Panc1 (cell line): ENCODE data around the gene FARS2. TPM values are rescaled to one million over a fixed set of nuclear protein-coding genes. Genes with fewer than 3 reads are reported as not detected.

ENCODE experiments used
- ATAC-seq: fragments of 200-7000 bp; cut with Tn5 transposase; 2 replicates; pipeline ENCODE4 v1.9.1; 2020; ENCODE audit warnings: mild to moderate bottlenecking, moderate library complexity
- BruUV-seq: library from RNA; stranded (reverse); fragments of 400-500 nt; replicated peaks from 2 replicates; lab custom pipeline; 2021; lab: Mats Ljungman, UMichigan
- CTCF ChIA-PET: fragments of 300-600 bp; sonication (Branson Sonifier 250); formaldehyde crosslinking; loops from one replicate; lab custom pipeline; 2022; ENCODE audit warnings: antibody characterized with exemption; lab: Charles Lee
- POLR2A ChIA-PET: fragments of 300-600 bp; sonication (Branson Sonifier 250); formaldehyde crosslinking; loops from one replicate; lab custom pipeline; 2022; ENCODE audit warnings: antibody characterized with exemption; lab: Charles Lee
- DNase-seq: peaks from one replicate; pipeline ENCODE4 v3.0.0-alpha.2; 2010; ENCODE audit warnings: low read depth, low spot score
- H3K27ac ChIP-seq: 2 replicates; pipeline ENCODE4 v1.5.1; 2011; ENCODE audit warnings: mild to moderate bottlenecking, low read length, inconsistent platforms
- H3K27me3 ChIP-seq: fragments of 200-500 bp; sonication (Bioruptor generic); 2 replicates; pipeline ENCODE4 v1.6.0; 2014; ENCODE audit warnings: low read length, inconsistent platforms; ENCODE audit not compliant: control insufficient read depth, insufficient read depth
- H3K36me3 ChIP-seq: fragments of 200-500 bp; sonication (Bioruptor generic); 2 replicates; pipeline ENCODE4 v1.5.1; 2014; ENCODE audit warnings: inconsistent platforms, mild to moderate bottlenecking, low read length, moderate library complexity; ENCODE audit not compliant: control insufficient read depth, insufficient read depth
- H3K4me1 ChIP-seq: 2 replicates; pipeline ENCODE4 v1.5.1; 2011; ENCODE audit warnings: inconsistent platforms, mild to moderate bottlenecking, low read length, moderate library complexity; ENCODE audit not compliant: control insufficient read depth, insufficient read depth
- H3K4me3 ChIP-seq, 2 experiments: 2 replicates each; pipeline ENCODE4 v1.5.1; 2011 to 2012; ENCODE audit warnings: low read depth in 2 of 2, low read length in 2 of 2, mild to moderate bottlenecking in 2 of 2, inconsistent platforms in 1 of 2, moderate library complexity in 1 of 2
- H3K9me3 ChIP-seq: fragments of 200-500 bp; sonication (Bioruptor generic); 2 replicates; pipeline ENCODE4 v1.5.1; 2014; ENCODE audit warnings: low read depth, mild to moderate bottlenecking, inconsistent platforms, low read length, moderate library complexity; ENCODE audit not compliant: control insufficient read depth, insufficient read depth
- CTCF ChIP-seq: fragments of 450-650 bp; IDR thresholded peaks from 2 replicates; pipeline ENCODE4 v1.5.1; 2017; ENCODE audit warnings: mild to moderate bottlenecking
- POLR2AphosphoS5 ChIP-seq: IDR thresholded peaks from 2 replicates; pipeline ENCODE4 v1.6.1; 2012; ENCODE audit warnings: mild to moderate bottlenecking, low read depth, low read length, moderate library complexity
- REST ChIP-seq, 2 experiments: IDR thresholded peaks; 2 replicates each; pipeline ENCODE4 v1.6.1; 2011 to 2012; ENCODE audit warnings: low read depth in 2 of 2, control low read depth in 1 of 2, low read length in 1 of 2, mild to moderate bottlenecking in 1 of 2, moderate library complexity in 1 of 2; ENCODE audit not compliant: insufficient read depth in 1 of 2
- SIN3A ChIP-seq: IDR thresholded peaks from 2 replicates; pipeline ENCODE4 v1.6.1; 2012; ENCODE audit warnings: low read depth, mild to moderate bottlenecking, low read length, moderate library complexity, borderline replicate concordance; ENCODE audit not compliant: insufficient read depth
- TCF7L2 ChIP-seq: IDR thresholded peaks from 2 replicates; pipeline ENCODE4 v1.6.1; 2011; ENCODE audit warnings: mild to moderate bottlenecking, low read depth, low read length, inconsistent platforms
- in situ Hi-C: cut with HindIII; loops from 2 replicates; pipeline ENCODE4 v1.10.0; 2016; ENCODE audit warnings: low sequenced_read_pairs, low pct_unique_long_range_greater_than_20kb
- intact Hi-C: fragments of 100-400 bp; cut with micrococcal nuclease; formaldehyde crosslinking; loops from one replicate; pipeline ENCODE4 v1.10.0; 2022; ENCODE audit not compliant: unreplicated experiment
- total RNA-seq: library from RNA; stranded (reverse); gene quantifications from one replicate; pipeline ENCODE4 v1.2.1, GENCODE V29; 2021; ENCODE audit not compliant: unreplicated experiment

Gene FARS2
- total RNA-seq, 1 experiment from 2014 or later, result 12.8 TPM

- ATAC-seq (no peak), DNase-seq (no peak)
- Histone ChIP-seq H3K9me3 (no peaks in the 10 kb centered on the region), H3K27ac (no peak overlapping the region), H3K36me3 (no peaks in the 10 kb centered on the region), H3K4me1 (no peaks in the 10 kb centered on the region), H3K27me3 (no peaks in the 10 kb centered on the region), H3K4me3 (no peak overlapping the region)
- intact Hi-C loops (no loop called here), in situ Hi-C loops (no loop called here)
- POLR2A ChIA-PET, result no interaction called here
- CTCF ChIA-PET, result no interaction called here
- no TSS peak for BruUV-seq
- no peak for TF ChIP-seq TCF7L2
- TF ChIP-seq POLR2AphosphoS5, result no peak
- no peak for TF ChIP-seq CTCF
- no peak for TF ChIP-seq REST (IDR thresholded peaks at IDR 0.05; ENCODE audit: insufficient read depth in 1 of 2, low read depth in 2 of 2, low read length in 1 of 2)
- TF ChIP-seq SIN3A, result no peak
Measured at GRCh38 chr6:5606546-5606945, 345.2 kb downstream of the FARS2 start.

GRCh38 chr6:5610640-5611039 is 349.3 kb downstream of the FARS2 start:
- CTCF ChIA-PET, result no interaction called here
- no peaks in the 10 kb centered on the region for H3K36me3 ChIP-seq
- H3K4me3 ChIP-seq, result no peak overlapping the region
- H3K27ac ChIP-seq, result no peak overlapping the region
- H3K9me3 ChIP-seq, result no peaks in the 10 kb centered on the region
- no peak for ATAC-seq
- no peaks in the 10 kb centered on the region for H3K4me1 ChIP-seq
- TF ChIP-seq REST (IDR thresholded peaks at IDR 0.05; ENCODE audit: insufficient read depth in 1 of 2, low read depth in 2 of 2, low read length in 1 of 2) (no peak), POLR2AphosphoS5 (no peak), SIN3A (no peak), CTCF (no peak), TCF7L2 (no peak)
- DNase-seq, result no peak
- POLR2A ChIA-PET, result no interaction called here
- H3K27me3 ChIP-seq, result no peaks in the 10 kb centered on the region
- in situ Hi-C loops, result no loop called here
- BruUV-seq, result no TSS peak
- intact Hi-C loops, result no loop called here
